ENCODE results near the gene SMAD6.
"Not testable (repeated sequence)": the region's sequence is repeated elsewhere in the genome, so short reads cannot be mapped to it uniquely, and the experiment has no call there.

The SMAD6 gene

GRCh38 chr15:66743703-66744536 lies 41.9 kb downstream of the SMAD6 start:
- DNase-seq, result no peak

DNA sequence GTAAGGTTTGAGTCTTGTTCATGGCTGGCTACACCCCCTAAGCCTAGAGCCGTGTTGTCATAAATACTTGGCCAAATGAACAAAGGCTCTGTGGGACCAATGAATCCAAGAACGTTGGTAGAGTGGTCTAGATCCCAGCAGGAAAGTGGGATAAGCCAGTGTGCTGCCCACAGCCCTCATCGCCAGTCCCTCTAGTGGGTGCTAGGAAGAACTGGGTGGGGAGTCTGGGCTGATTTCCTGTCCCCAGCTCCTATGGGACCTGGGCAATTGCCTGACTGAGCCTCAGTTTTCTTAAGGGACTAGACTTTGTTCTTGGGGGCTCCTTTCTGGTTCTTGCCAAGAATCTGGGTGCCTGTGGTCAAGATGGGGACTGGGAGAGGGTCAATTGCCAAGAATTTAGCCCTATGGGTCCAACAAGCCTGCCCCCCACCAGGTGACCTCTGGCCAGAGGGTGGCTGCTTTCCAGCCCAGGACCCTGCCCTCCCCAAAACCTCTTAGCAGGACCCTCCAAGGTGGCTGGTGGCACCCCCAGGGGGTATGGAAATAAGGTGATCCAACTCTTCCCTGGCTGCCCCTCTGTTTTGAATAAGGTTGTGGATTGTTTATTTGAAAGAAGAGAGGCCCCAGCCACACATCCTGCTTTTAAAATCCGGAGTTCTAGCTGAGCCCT lies 42.7 kb downstream of the SMAD6 start:
- no peak for DNase-seq

GRCh38 chr15:66745530-66746230 lies 43.6 kb downstream of the SMAD6 start:
- DNase-seq, result no peak

DNA sequence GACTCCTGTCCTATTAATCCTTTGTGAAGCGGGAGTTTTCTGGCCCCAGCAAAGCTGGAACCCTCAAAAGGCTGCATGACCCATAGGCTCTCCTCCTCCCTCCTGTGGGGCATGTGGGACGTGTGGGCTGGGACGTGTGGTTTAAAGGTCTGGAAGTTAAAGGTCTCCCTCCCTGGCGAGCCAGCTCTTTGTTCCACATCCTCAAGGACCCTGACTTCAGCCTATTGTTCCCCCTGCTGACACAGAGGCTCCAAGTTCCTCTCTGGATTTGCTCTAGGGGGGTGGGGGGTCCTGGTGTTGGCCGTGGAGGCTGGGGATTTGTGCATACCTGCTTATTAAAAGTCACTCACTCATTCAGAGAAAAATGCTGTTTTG lies 44.2 kb downstream of the SMAD6 start:
- DNase-seq, result no peak

- no peak for DNase-seq
These were observed 45.2 kb downstream of the SMAD6 start for GRCh38 chr15:66747223-66747622.

GRCh38 chr15:66747886-66748707 lies 46.1 kb downstream of the SMAD6 start:
- DNase-seq, result no peak

GRCh38 chr15:66748708-66749035 lies 46.6 kb downstream of the SMAD6 start:
- no peak for DNase-seq

- no peak for DNase-seq
These were observed 48.0 kb downstream of the SMAD6 start for GRCh38 chr15:66749841-66750575.

DNA sequence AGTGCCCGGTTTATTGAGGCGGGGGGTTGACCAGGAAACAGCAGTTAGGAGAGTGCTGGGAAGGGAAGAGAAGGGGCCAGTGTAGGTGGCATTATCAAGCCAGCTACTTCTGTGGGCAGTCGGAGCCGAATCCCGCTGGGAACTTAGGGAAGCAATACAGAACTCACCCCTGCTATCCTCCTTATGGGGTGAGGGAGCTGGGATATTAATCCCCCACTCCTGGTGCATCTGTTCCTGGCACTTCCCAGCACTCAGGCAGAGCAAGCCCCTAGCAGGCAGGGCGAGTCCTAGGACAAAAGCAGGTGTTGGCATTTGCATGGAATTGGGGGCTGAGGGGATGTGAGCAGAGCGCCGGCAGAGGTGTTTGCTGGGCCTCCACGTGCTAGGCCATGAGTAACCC lies 48.6 kb downstream of the SMAD6 start:
- no peak for DNase-seq

DNA sequence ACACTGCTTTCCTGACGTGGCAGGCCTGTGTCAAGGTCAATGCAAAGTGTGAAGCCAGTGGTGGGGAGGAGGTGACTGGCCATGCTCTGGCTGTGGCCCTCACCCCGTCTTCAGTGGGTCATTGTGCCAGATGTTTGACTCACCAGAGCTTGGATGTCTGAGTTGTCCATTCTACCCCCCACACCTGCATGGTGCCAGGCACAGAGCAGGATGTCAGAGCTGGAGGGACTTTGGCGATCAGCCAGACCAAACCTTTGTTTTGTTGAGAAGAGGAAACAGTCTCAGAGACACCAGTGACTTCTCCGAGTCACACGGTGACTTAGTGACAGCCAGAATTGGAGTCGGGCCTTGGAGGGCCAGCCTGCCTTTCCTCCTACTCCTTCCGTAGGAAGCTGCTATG lies 49.5 kb downstream of the SMAD6 start:
- DNase-seq, result no peak

DNA sequence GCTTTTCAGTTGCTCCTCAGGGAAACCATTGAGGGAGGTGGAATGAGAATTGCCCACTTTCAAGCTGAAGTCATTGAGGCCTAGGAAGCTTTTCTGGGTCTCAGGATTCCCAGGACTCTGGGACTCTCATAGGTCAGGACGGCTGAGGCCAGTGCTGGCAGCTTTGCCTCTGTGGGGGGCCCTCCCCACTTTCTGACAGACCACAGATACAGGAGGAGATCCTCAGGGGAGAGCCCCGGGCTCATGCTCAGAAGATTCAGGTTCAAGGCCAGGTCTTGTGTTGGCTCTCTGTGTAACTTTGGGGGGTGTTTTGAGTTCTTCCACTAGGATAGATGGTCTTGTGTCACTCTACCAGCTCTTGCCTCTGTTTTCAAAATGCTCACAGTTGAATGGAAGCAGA lies 50.0 kb downstream of the SMAD6 start:
- DNase-seq, result no peak

- DNase-seq, result no peak
These were observed 51.8 kb downstream of the SMAD6 start for GRCh38 chr15:66753687-66754377.

DNA sequence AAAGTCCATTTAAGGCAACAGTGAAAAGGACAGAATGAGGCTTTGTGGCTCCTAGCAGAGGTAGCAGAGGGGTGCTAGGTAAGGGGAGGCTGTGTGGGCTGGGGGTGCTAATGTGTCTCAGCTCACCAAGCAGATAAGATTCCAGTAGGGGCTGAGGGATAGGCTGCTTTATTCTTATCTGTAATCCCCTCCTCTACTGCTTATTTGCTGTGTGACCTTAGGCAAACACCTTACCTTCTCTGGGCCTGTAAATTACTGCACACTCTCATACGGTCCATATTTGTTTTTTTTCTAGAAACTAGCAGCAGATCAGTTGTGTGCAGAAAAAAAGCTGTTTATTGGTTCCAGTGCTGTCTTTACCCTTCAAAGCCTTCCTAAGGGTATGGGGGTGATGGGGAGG lies 52.8 kb downstream of the SMAD6 start:
- DNase-seq, result no peak

DNA sequence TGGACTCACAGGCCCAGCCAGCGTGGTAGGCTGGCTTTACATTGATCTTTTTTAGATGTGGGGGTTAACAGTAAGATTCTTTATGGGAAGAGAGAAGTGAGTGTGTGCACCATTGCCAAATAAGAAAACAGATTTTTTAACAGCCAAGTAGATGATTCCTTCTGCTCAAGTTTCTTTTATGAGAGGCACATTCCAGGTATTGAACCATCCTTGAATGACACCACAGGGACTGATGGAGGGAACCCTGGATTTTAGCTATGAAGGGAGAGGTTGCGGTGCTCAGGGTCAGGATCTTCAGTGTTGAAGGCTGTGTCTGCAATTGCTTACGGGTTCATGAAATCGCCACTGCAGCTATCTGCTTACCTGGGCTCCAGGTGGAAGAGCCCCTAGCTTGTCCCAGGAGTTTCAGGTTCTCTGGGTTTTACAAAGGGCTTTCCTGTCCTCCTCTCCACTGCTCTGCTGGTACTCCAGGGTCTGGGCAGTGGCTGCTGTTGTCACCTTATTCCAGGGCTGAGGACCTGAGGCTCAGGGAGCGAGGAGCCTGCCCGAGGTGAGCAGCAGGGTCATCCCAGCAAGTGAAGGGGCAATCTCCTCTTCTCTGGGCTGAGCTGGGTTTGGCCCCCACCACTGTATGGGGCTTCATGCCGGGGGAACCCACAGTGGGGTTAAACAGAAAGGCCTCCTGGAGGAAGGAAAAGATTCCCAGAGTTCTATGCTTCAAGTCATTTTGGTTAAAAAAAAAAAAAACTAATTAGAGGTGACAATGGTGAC lies 53.4 kb downstream of the SMAD6 start:
- DNase-seq, result no peak

GRCh38 chr15:66756295-66756694 lies 54.3 kb downstream of the SMAD6 start:
- no peak for DNase-seq

DNA sequence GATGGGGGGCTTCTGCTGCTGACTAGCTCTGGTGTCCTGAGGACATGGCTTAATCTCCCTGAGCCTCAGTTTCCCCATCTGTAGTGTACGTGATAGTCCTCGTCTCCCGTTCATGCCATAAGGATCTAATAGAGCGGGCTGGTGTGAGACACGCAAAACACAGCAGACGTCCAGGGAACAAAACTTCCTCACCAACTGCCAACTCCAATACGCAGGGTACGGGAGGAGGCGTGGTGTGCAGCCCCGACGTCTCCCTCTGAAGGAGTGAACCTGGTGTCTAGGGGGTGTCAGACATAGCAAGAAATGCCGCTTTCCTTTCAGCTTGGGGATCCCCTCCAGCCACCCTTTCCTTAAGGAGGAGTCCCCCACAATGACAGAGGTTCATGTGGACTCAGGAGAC lies 55.0 kb downstream of the SMAD6 start:
- no peak for DNase-seq

- DNase-seq, result no peak
These were observed 55.5 kb downstream of the SMAD6 start for GRCh38 chr15:66757521-66757920.

- not testable (repeated sequence) for DNase-seq
These were observed 56.2 kb downstream of the SMAD6 start for GRCh38 chr15:66758217-66758616.

- DNase-seq, result no peak
These were observed 56.8 kb downstream of the SMAD6 start for GRCh38 chr15:66758844-66759243.

GRCh38 chr15:66760097-66760967 lies 58.3 kb downstream of the SMAD6 start:
- no peak for DNase-seq
